Measurements from ENCODE around the gene RANBP3. TPM values are rescaled to one million over a fixed set of nuclear protein-coding genes. Genes with fewer than 3 reads are reported as not detected.

The RANBP3 gene
- total and polyA plus RNA-seq, 2 of the 8 experiments (the other 6 are each of a cell fraction or from before 2014, with no cell fraction given): 95.4 to 122 TPM

GRCh38 chr19:6012426-6013170 is 34.7 kb upstream of the RANBP3 start (continued):
- no peak for TF ChIP-seq E2F6 (IDR thresholded peaks at IDR 0.05)

Data from H1 (cell line).